GM19328 (cell line): ENCODE results near the gene MACF1.

Experiments used
- ATAC-seq: cut with Tn5 transposase; IDR thresholded peaks from one replicate; pipeline ENCODE4 v1.9.1; 2021; ENCODE audit warnings: mild to moderate bottlenecking, moderate library complexity; ENCODE audit not compliant: unreplicated experiment

MACF1 gene

DNA sequence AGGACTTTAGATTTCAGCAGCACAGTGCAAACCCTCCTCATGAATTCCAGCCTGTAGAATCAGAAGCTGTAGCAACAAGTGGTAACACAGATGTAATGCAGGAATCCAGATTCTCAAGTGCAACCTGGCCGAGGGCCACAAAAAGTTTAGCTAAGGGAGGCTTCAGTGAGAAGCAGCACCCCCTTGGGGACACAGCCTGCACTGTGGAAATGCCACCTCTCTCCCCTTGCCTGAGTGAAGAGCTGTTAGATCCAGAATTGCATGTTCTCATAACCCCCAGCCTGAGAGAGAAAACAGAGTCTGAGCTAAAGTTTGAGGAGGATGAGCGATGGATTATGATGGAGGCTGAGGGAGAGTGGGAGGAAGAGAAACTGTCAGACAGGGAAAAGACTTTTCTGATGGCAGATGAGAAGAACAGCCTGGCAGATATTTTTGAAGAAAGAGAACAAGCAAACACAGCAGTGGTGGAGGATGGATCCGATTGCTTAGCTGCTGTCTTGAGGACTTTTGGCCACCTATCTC is 206.5 kb downstream of the MACF1 start:
- no peak for ATAC-seq

- no peak for ATAC-seq
Observed at GRCh38 chr1:39411526-39412478, 207.3 kb downstream of the MACF1 start.

DNA sequence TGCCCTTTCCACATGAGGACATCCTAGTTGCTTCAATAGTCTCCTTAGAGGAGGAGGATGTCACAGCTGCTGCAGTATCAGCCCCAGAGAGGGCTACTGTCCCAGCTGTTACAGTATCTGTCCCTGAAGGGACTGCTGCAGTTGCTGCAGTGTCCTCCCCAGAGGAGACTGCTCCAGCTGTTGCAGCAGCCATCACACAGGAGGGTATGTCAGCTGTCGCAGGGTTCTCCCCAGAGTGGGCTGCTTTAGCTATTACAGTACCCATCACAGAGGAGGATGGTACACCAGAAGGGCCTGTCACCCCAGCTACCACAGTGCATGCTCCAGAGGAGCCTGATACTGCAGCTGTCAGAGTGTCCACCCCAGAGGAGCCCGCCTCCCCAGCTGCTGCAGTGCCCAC is 208.4 kb downstream of the MACF1 start:
- ATAC-seq = no peak

- ATAC-seq = no peak
Observed at GRCh38 chr1:39413902-39414528, 209.5 kb downstream of the MACF1 start.

DNA sequence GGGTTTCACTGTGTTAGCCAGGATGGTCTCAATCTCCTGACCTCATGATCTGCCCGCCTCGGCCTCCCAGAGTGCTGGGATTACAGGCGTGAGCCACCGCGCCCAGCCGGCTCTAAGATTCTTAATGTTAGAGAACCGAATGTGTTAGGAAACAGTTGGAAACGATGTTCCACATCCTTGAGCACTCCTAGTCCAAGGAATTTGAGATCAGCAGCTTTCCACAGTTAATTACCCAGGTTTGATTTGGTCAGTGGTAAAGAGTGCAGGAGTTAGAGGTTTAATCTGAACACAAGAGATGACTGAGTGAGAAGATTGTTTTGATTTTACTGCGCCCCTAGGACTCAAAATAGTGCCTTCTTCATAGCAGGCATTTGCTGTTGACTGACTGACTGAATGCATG is 211.1 kb downstream of the MACF1 start:
- no peak for ATAC-seq

GRCh38 chr1:39416609-39417008 is 212.1 kb downstream of the MACF1 start:
- ATAC-seq = no peak

GRCh38 chr1:39418236-39418635 is 213.7 kb downstream of the MACF1 start:
- no peak for ATAC-seq

DNA sequence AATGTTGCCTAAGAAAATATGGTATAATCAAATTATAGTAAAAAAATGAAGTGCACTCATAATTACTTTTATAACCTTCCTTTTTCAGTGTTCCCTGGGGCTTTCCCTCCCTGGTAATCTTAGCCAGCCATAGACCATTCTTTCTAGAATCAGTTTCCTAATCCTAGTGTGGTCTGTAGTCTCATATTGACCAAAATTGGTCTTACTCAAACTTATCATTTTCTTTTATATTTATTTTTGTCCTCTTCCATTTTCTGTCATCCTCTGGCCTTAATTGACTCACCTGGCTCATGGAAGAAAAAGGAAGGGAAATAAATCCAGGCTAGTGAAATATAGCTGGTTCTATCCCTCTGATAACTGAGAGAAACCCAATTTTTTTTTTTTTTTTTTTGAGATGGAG is 216.0 kb downstream of the MACF1 start:
- ATAC-seq = no peak

DNA sequence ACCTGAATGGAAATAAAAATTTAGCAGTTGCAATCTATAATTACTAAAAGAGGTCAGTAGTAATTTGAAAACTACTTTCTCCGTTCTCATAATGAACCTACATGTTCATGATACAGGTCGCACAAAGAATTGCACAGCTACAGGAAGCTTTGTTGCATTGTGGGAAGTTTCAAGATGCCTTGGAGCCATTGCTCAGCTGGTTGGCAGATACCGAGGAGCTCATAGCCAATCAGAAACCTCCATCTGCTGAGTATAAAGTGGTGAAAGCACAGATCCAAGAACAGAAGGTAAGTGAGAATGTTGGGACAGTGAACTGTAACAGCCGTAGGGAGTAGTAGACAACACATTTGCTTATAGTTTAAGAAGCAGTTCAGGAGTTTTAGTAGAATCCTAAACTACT is 218.1 kb downstream of the MACF1 start:
- ATAC-seq = no peak

DNA sequence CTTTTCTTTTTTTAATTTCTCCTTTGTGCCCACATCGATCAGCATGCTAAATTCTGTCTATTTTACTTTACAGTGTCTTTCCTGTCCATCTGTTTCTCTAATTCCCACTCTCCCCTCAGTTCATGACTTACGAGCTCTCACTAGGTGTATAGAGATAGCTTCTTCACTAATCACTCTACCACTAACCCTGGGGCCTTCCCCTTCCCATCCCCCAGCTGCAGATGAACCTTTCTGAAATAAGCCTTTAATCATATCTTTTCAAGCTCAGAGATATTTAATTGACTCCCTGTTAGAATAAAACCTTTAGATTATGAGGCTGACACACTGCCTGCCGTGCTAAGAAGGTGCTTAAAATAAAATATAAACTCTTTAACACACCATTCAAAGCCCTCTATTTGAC is 220.7 kb downstream of the MACF1 start:
- ATAC-seq = no peak

GRCh38 chr1:39425634-39426033 is 221.1 kb downstream of the MACF1 start:
- no peak for ATAC-seq

- ATAC-seq = no peak
Observed at GRCh38 chr1:39426346-39426745, 221.9 kb downstream of the MACF1 start.

GRCh38 chr1:39427374-39427773 is 222.9 kb downstream of the MACF1 start:
- no peak for ATAC-seq

DNA sequence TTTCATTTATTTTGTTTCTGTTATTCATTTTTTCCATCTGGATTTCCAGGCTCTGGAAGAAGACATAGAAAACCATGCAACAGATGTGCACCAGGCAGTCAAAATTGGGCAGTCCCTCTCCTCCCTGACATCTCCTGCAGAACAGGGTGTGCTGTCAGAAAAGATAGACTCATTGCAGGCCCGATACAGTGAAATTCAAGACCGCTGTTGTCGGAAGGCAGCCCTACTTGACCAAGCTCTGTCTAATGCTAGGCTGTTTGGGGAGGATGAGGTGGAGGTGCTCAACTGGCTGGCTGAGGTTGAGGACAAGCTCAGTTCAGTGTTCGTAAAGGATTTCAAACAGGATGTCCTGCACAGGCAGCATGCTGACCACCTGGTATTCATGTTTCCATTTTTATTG is 223.4 kb downstream of the MACF1 start:
- ATAC-seq = no peak

- ATAC-seq = no peak
Observed at GRCh38 chr1:39431927-39432326, 227.4 kb downstream of the MACF1 start.

- no peak for ATAC-seq
Observed at GRCh38 chr1:39434797-39435395, 230.4 kb downstream of the MACF1 start.

- no peak for ATAC-seq
Observed at GRCh38 chr1:39435597-39435996, 231.1 kb downstream of the MACF1 start.

GRCh38 chr1:39436842-39437241 is 232.3 kb downstream of the MACF1 start:
- ATAC-seq = no peak

DNA sequence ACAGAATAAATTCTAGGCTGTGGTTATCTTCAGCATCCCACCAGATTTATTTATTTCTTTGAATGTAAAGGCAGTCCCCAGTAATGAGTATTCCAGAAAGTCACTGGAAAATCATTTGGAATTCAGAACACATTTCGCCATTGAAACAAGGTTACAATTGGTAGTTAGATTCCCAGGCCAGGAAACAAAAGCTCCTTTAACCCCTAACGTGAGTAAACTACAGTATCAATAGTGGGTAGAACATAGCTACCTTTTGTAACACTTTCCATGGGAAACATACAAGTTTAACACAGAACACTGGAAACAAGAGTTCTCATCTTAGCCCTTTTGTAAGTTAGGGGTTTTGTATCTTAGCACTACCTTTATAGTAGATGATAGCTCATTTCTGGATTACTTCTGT is 233.5 kb downstream of the MACF1 start:
- no peak for ATAC-seq

DNA sequence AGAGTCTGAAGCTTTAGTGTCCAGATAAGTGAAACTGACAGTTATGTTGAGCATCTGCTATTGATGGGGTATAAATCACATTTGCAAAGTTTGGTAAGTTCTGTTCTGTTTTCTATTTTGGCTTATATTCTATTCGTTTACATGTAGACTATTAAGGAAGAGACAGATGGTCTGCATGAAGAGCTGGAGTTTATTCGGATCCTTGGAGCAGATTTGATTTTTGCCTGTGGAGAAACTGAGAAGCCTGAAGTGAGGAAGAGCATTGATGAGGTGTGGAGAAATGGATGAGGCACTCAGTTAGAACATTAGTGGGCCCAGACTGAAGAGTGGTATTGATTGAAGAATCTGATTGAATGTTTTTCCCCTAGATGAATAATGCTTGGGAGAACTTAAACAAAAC is 236.4 kb downstream of the MACF1 start:
- ATAC-seq = no peak

GRCh38 chr1:39441797-39442196 is 237.3 kb downstream of the MACF1 start:
- ATAC-seq = no peak

- no peak for ATAC-seq
Observed at GRCh38 chr1:39445573-39445972, 241.1 kb downstream of the MACF1 start.
